Colonic mucosa (tissue), 4 donors: ENCODE data around the gene PNMA8A. TPM values are rescaled to one million over a fixed set of nuclear protein-coding genes. Genes with fewer than 3 reads are reported as not detected.

Experiments
- DNase-seq: peaks from one replicate; pipeline ENCODE4 v3.0.0-alpha.2; 2020
- H3K27ac ChIP-seq: fragments of 200-600 bp; one replicate; pipeline ENCODE4 v1.8.0; 2021
- H3K27me3 ChIP-seq: fragments of 200-600 bp; one replicate; pipeline ENCODE4 v1.8.0; 2021
- H3K36me3 ChIP-seq: fragments of 200-600 bp; one replicate; pipeline ENCODE4 v1.8.0; 2021
- H3K4me1 ChIP-seq: fragments of 200-600 bp; one replicate; pipeline ENCODE4 v1.8.0; 2021; ENCODE audit warnings: mild to moderate bottlenecking
- H3K4me3 ChIP-seq: fragments of 200-600 bp; one replicate; pipeline ENCODE4 v1.8.0; 2021
- H3K9ac ChIP-seq, 2 donors: one replicate each; pipeline ENCODE4 v1.7.0; 2013; ENCODE audit warnings: control low read depth in 2 of 2, low read depth in 2 of 2, low read length in 2 of 2
- H3K9me3 ChIP-seq: fragments of 200-600 bp; one replicate; pipeline ENCODE4 v1.8.0; 2021
- intact Hi-C: fragments of 100-400 bp; cut with DNase I; formaldehyde crosslinking; loops from one replicate; pipeline ENCODE4 v1.14.1; 2022
- total RNA-seq, 2 donors: library from RNA; stranded (reverse); fragmentation: NEBNext Ultra II Directional in 1 of 2; extraction: Animal tissue kit (Norgen Biotek cat#: 25700) in 1 of 2; gene quantifications; one replicate each; pipeline ENCODE4 v1.2.1, GENCODE V29; 2021
- TF ChIP-seq, protein P1 (sequence below): fragments of 200-600 bp; IDR thresholded peaks from one replicate; pipeline ENCODE4 v1.8.0; 2022; ENCODE audit warnings: antibody characterized with exemption, mild to moderate bottlenecking
- donor health status: healthy.
- donor health status: DM: no; HTN: no; CAD: no.
- donor health status: DM: no; HTN: no; CAD: no.

Gene PNMA8A
- total RNA-seq, 2 donors from 2014 or later = 0.35 to 1.2 TPM

DNA sequence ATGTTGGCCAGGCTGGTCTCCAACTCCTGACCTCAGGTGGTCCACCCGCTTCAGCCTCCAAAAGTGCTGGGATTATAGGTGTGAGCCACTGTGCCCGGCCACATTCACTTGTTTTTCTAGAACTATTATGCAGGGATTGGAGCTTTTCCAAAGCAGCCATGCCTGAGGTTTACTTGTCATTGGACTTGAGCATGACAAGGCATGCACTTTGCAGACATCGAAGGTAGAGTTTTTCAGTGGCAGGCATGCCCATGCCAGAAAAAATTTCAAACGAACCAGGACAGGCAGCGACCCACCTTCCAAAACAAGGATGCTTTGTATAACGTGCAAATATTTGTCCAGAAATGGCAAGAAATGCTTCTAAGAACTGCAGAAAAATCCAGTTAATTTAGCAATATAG lies 17.7 kb downstream of the PNMA8A start:
- no peak for DNase-seq
- intact Hi-C loops = no loop called here
- Histone ChIP-seq H3K9me3 (no peaks in the 10 kb centered on the region), H3K4me3 (no peak overlapping the region), H3K27ac (no peak overlapping the region), H3K27me3 (no peaks in the 10 kb centered on the region), H3K4me1 (no peaks in the 10 kb centered on the region), H3K9ac (no peak overlapping the region), H3K36me3 (no peaks in the 10 kb centered on the region)
- TF ChIP-seq, protein P1, sequence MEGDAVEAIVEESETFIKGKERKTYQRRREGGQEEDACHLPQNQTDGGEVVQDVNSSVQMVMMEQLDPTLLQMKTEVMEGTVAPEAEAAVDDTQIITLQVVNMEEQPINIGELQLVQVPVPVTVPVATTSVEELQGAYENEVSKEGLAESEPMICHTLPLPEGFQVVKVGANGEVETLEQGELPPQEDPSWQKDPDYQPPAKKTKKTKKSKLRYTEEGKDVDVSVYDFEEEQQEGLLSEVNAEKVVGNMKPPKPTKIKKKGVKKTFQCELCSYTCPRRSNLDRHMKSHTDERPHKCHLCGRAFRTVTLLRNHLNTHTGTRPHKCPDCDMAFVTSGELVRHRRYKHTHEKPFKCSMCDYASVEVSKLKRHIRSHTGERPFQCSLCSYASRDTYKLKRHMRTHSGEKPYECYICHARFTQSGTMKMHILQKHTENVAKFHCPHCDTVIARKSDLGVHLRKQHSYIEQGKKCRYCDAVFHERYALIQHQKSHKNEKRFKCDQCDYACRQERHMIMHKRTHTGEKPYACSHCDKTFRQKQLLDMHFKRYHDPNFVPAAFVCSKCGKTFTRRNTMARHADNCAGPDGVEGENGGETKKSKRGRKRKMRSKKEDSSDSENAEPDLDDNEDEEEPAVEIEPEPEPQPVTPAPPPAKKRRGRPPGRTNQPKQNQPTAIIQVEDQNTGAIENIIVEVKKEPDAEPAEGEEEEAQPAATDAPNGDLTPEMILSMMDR = no peak

- Histone ChIP-seq H3K27me3 (no peaks in the 10 kb centered on the region), H3K9ac (no peak overlapping the region), H3K4me3 (no peak overlapping the region), H3K4me1 (no peaks in the 10 kb centered on the region), H3K36me3 (no peaks in the 10 kb centered on the region), H3K27ac (no peak overlapping the region), H3K9me3 (no peaks in the 10 kb centered on the region)
- DNase-seq = no peak
- TF ChIP-seq, protein P1 = no peak
- intact Hi-C loops = no loop called here
These were observed 19.2 kb downstream of the PNMA8A start for GRCh38 chr19:46452186-46452585.

DNA sequence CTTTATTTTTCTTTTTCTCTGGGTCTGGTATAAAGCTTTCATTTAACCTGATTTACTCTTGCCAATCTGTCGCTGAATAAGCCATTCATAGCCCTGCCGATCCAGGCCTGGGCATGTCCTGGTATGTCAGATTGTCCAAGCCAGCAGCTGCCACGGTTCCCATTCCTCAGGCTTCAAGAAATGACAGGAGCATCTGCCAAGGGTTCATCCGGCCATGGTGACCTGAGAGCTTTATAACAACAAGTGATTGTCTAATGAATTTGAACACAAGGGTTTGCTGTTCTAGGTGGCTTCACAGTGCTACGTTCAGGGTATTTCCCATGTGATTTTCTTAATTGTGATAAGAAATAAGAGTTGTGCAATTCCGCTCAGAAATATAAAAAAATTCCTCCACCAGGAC lies 20.0 kb downstream of the PNMA8A start:
- intact Hi-C loops = no loop called here
- no peak for DNase-seq
- Histone ChIP-seq H3K4me1 (no peaks in the 10 kb centered on the region), H3K9me3 (no peaks in the 10 kb centered on the region), H3K9ac (no peak overlapping the region), H3K27me3 (no peaks in the 10 kb centered on the region), H3K4me3 (no peak overlapping the region), H3K27ac (no peak overlapping the region), H3K36me3 (no peaks in the 10 kb centered on the region)
- TF ChIP-seq, protein P1 = no peak

GRCh38 chr19:46450737-46451136 lies 20.6 kb downstream of the PNMA8A start:
- no peaks in the 10 kb centered on the region for H3K9me3 ChIP-seq
- intact Hi-C loops = no loop called here
- no peak overlapping the region for H3K27ac ChIP-seq
- H3K27me3 ChIP-seq = no peaks in the 10 kb centered on the region
- DNase-seq = no peak
- H3K4me3 ChIP-seq = no peak overlapping the region
- no peaks in the 10 kb centered on the region for H3K36me3 ChIP-seq
- TF ChIP-seq, protein P1 = no peak
- no peak overlapping the region for H3K9ac ChIP-seq
- H3K4me1 ChIP-seq = no peaks in the 10 kb centered on the region

DNA sequence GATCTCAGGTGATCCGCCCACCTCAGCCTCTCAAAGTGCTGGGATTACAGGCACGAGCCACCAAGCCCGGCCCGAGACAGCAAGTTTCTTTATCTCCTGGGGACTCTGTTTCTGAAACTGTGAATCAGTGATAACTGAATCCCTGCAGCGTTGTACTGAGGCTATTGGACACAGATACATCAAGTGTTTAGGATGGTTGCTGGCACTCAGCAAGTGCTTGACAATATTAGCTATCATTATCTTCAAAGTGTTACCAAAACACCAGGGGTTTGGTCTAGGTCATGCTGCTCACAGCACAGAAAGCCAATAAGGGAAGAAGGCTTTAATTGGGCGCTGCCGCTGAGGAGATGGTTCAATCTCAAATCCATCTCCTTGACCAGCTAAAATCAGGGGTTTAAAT lies 22.1 kb downstream of the PNMA8A start:
- Histone ChIP-seq H3K27ac (no peak overlapping the region), H3K9ac (no peak overlapping the region), H3K27me3 (no peaks in the 10 kb centered on the region), H3K4me1 (no peaks in the 10 kb centered on the region), H3K4me3 (no peak overlapping the region), H3K9me3 (no peaks in the 10 kb centered on the region), H3K36me3 (no peaks in the 10 kb centered on the region)
- intact Hi-C loops = no loop called here
- no peak for DNase-seq
- TF ChIP-seq, protein P1 = no peak

GRCh38 chr19:46448601-46449000 lies 22.8 kb downstream of the PNMA8A start:
- no peak overlapping the region for H3K4me3 ChIP-seq
- no peak for DNase-seq
- H3K27me3 ChIP-seq = no peaks in the 10 kb centered on the region
- TF ChIP-seq, protein P1 = no peak
- no peak overlapping the region for H3K27ac ChIP-seq
- intact Hi-C loops = no loop called here
- no peaks in the 10 kb centered on the region for H3K9me3 ChIP-seq
- no peaks in the 10 kb centered on the region for H3K36me3 ChIP-seq
- no peak overlapping the region for H3K9ac ChIP-seq
- H3K4me1 ChIP-seq = no peaks in the 10 kb centered on the region
